Measurements from ENCODE around the gene ANO9.

DNA sequence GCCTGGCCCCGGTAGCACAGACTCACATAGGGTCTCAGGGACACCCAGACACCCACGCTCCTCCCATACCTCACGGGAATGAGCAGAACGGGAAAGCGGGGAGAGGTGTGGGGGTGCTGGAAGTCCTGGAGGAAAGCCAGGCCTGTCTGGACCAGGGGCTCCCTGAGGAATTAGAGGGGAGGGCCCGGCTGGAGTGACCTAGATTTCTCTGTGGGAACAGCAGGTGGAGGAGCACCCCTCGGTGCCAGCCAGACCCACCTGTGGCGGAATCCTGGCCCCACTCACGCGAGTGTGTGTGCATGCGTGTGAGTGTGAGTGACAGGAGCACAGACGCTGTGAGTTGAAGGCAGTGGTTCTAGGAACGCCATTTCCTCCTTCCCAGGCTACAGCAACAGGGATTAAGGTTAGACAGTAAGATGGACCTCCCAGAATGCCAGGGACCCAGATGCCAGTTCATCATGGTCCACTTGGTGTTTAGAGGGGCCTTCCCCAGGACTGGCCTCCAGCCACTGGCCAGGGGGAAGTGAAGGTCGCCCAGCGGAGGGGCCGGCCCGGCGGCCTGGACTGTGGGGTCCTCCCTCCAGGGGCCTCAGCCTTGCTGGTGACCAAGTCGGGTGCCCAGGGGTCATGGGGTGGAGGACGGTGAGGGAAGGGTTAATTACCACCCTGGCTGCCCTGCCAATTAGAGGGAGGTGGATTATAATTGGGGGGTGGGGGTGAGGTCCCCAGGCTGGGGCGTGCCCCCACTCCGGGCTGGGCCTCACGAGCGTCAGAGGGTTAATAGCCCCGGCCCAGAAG is 46.8 kb downstream of the ANO9 start:
- TF ChIP-seq EZH2 (IDR thresholded peaks at IDR 0.05; ENCODE audit: borderline replicate concordance, low read length) = no peak
- TF ChIP-seq, protein P1, sequence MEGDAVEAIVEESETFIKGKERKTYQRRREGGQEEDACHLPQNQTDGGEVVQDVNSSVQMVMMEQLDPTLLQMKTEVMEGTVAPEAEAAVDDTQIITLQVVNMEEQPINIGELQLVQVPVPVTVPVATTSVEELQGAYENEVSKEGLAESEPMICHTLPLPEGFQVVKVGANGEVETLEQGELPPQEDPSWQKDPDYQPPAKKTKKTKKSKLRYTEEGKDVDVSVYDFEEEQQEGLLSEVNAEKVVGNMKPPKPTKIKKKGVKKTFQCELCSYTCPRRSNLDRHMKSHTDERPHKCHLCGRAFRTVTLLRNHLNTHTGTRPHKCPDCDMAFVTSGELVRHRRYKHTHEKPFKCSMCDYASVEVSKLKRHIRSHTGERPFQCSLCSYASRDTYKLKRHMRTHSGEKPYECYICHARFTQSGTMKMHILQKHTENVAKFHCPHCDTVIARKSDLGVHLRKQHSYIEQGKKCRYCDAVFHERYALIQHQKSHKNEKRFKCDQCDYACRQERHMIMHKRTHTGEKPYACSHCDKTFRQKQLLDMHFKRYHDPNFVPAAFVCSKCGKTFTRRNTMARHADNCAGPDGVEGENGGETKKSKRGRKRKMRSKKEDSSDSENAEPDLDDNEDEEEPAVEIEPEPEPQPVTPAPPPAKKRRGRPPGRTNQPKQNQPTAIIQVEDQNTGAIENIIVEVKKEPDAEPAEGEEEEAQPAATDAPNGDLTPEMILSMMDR (IDR thresholded peaks at IDR 0.05; ENCODE audit: low read length) = no peak

All from OCI-LY1 (cell line).